Uterine smooth muscle cell (primary cell): ENCODE results near the gene INO80. TPM values are rescaled to one million over a fixed set of nuclear protein-coding genes. Genes with fewer than 3 reads are reported as not detected.

Experiments
- total RNA-seq: library from RNA; depleted of rRNA; stranded (reverse); fragments of >200 nt; gene quantifications from 2 replicates; pipeline ENCODE4 v1.2.3, GENCODE V29; 2014

The INO80 gene, protein sequence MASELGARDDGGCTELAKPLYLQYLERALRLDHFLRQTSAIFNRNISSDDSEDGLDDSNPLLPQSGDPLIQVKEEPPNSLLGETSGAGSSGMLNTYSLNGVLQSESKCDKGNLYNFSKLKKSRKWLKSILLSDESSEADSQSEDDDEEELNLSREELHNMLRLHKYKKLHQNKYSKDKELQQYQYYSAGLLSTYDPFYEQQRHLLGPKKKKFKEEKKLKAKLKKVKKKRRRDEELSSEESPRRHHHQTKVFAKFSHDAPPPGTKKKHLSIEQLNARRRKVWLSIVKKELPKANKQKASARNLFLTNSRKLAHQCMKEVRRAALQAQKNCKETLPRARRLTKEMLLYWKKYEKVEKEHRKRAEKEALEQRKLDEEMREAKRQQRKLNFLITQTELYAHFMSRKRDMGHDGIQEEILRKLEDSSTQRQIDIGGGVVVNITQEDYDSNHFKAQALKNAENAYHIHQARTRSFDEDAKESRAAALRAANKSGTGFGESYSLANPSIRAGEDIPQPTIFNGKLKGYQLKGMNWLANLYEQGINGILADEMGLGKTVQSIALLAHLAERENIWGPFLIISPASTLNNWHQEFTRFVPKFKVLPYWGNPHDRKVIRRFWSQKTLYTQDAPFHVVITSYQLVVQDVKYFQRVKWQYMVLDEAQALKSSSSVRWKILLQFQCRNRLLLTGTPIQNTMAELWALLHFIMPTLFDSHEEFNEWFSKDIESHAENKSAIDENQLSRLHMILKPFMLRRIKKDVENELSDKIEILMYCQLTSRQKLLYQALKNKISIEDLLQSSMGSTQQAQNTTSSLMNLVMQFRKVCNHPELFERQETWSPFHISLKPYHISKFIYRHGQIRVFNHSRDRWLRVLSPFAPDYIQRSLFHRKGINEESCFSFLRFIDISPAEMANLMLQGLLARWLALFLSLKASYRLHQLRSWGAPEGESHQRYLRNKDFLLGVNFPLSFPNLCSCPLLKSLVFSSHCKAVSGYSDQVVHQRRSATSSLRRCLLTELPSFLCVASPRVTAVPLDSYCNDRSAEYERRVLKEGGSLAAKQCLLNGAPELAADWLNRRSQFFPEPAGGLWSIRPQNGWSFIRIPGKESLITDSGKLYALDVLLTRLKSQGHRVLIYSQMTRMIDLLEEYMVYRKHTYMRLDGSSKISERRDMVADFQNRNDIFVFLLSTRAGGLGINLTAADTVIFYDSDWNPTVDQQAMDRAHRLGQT (N-terminal part only)
- 28.1 and 32.6 TPM in 2 replicates for total RNA-seq

DNA sequence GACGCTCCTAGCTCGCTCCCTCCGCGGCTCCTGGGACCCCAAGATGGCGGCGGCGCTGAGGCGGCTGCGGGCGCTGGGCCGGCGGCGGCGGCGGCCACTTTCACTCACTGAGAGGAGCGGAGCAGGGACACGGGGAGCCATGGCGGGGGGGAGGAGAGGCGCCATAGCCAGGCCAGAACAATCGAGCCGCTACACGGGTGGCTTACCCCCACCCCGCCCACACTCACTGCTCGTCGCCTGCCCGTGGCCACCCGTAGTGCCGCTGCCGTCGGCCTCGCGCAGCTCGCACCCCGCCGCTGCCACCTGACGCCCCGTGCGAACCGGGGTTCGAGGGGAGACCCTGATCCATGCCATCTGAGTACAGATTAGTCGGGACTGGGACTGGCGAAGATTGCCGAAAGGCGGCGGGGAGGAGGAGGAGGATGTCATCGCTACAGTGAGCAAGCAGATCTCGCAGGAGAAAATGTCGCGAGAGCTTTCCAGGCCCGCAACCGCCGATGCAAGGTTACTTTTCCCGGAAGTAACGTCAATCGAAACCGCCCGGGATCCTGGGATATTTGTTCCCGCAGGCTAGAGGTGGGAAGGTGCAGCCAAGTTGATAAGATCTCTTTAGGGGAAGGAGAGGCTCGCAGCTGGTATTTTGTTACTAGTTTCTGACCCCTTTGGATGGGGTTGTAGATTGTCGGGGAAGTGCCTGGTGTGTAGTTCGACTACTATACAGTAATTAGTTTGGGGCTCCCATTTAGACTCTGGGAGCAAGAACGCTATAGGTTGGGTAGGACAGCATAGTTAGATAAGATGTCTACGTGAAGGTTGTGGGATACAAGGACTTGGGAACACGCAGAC lies at the start of gene INO80:
INO80 (minus strand) TSS at position 165 of the 846 bp plus-strand sequence. CDS start 19,970 bp downstream, outside the sequence.

DNA sequence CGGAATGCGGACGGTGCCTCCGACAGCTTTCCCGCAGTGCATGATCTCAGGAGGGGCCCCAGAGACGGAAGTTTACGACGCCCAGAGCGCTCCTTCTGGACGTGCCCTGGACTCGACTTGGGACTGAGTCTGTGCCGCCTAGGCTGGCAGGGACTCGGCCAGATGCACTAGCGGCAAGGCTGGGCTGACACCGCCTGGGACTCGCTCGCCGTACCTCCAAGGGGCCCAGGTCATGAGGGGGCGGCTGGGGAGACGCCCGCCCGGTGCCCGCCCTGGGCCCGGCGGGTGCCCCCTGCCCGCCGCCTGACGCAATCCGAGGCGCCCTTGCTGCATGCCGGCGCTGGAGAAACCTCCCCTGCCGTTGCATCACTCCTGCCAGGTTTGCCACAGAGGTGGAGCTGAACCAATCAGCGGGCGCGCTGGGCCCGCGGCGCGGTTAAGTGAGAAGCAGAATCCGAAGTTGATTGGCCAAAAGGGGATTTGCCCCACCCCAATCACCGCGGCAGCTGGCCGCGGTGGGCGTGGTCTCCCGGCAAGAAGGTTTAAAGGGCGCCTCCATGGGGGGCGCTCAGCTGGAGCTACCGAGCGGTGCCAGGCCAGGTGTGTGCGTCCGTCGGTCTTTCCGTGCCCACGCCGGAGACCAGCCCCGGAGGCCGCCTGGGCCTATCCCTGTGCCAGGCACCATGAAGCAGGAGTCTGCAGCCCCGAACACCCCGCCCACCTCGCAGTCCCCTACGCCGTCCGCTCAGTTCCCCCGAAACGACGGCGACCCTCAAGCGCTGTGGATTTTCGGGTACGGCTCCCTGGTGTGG lies 163.0 kb downstream of the INO80 start, which contains the start of gene CHAC1:
CHAC1 (plus strand) TSS at position 571 of the 812 bp plus-strand sequence; CDS start at position 684, 113 bp downstream.

Other genes with a start within 250 kb of the INO80 start
- gene RHOV, start 242.0 kb downstream of the INO80 start, total RNA-seq: not detected in 2 replicates
- gene VPS18, start 221.8 kb downstream of the INO80 start, total RNA-seq: 51.7 and 59.8 TPM in 2 replicates
- gene DLL4, start 186.9 kb downstream of the INO80 start, total RNA-seq: 0.12 and 0.66 TPM in 2 replicates
- gene CHAC1, start 162.8 kb downstream of the INO80 start, total RNA-seq: 36.5 and 49.2 TPM in 2 replicates
- gene EXD1, start 114.5 kb upstream of the INO80 start, total RNA-seq: 0.11 TPM in 1 of 2 replicates, not detected in the other
- 55.9 and 67.5 TPM in 2 replicates for gene CHP1, start 115.0 kb upstream of the INO80 start, total RNA-seq
- gene OIP5, start 216.3 kb upstream of the INO80 start, total RNA-seq: 3.2 and 12.1 TPM in 2 replicates
- gene NUSAP1, start 216.6 kb upstream of the INO80 start, total RNA-seq: 51.1 and 167 TPM in 2 replicates